GM18873 (cell line): ENCODE data around the gene ANKRD27.
"Not testable (repeated sequence)": the region's sequence is repeated elsewhere in the genome, so short reads cannot be mapped to it uniquely, and the experiment has no call there.

Source experiments
- ATAC-seq: cut with Tn5 transposase; IDR thresholded peaks from one replicate; pipeline ENCODE4 v1.9.1; 2021; ENCODE audit warnings: mild to moderate bottlenecking, moderate library complexity, moderate number of reproducible peaks; ENCODE audit not compliant: unreplicated experiment, low FRiP score

ANKRD27 gene

GRCh38 chr19:32611161-32611560 is 63.8 kb downstream of the ANKRD27 start:
- no peak for ATAC-seq

GRCh38 chr19:32607479-32607878 is 67.5 kb downstream of the ANKRD27 start:
- no peak for ATAC-seq

GRCh38 chr19:32606289-32606688 is 68.7 kb downstream of the ANKRD27 start:
- no peak for ATAC-seq

- ATAC-seq, result no peak
Observed at GRCh38 chr19:32605544-32605943, 69.4 kb downstream of the ANKRD27 start.

- no peak for ATAC-seq
Observed at GRCh38 chr19:32603961-32604360, 71.0 kb downstream of the ANKRD27 start.

- no peak for ATAC-seq
Observed at GRCh38 chr19:32599736-32600157, 75.2 kb downstream of the ANKRD27 start.

- ATAC-seq, result no peak
Observed at GRCh38 chr19:32599258-32599657, 75.7 kb downstream of the ANKRD27 start.

- ATAC-seq, result no peak
Observed at GRCh38 chr19:32598022-32598421, 77.0 kb downstream of the ANKRD27 start.

- ATAC-seq, result no peak
Observed at GRCh38 chr19:32595491-32595890, 79.5 kb downstream of the ANKRD27 start.

- no peak for ATAC-seq
Observed at GRCh38 chr19:32594021-32594420, 81.0 kb downstream of the ANKRD27 start.

- ATAC-seq, result not testable (repeated sequence)
Observed at GRCh38 chr19:32587747-32588504, 87.1 kb downstream of the ANKRD27 start.

- no peak for ATAC-seq
Observed at GRCh38 chr19:32581705-32582179, 93.2 kb downstream of the ANKRD27 start.

- ATAC-seq, result peak; percentile 75
Observed at GRCh38 chr19:32580901-32581704, 93.9 kb downstream of the ANKRD27 start, which contains the start of gene PDCD5. TSS of gene PDCD5 (plus strand) at chr19:32581190. CDS start at chr19:32581262, 72 bp downstream.

GRCh38 chr19:32580353-32580900 is 94.6 kb downstream of the ANKRD27 start:
- peak; percentile 18 for ATAC-seq

- ATAC-seq, result no peak
Observed at GRCh38 chr19:32576790-32577189, 98.2 kb downstream of the ANKRD27 start.

- ATAC-seq, result no peak
Observed at GRCh38 chr19:32573492-32573794, 101.5 kb downstream of the ANKRD27 start.

- not testable (repeated sequence) for ATAC-seq
Observed at GRCh38 chr19:32572700-32573491, 102.1 kb downstream of the ANKRD27 start.

- not testable (repeated sequence) for ATAC-seq
Observed at GRCh38 chr19:32571471-32572075, 103.4 kb downstream of the ANKRD27 start.

GRCh38 chr19:32570081-32570785 is 104.7 kb downstream of the ANKRD27 start:
- no peak for ATAC-seq
